GM12878 (cell line): ENCODE results near the gene STK32B. TPM values are rescaled to one million over a fixed set of nuclear protein-coding genes. Genes with fewer than 3 reads are reported as not detected.

Experiments
- ATAC-seq: fragments of 200-7000 bp; cut with Tn5 transposase; 3 replicates; pipeline ENCODE4 v1.9.1; 2020; ENCODE audit warnings: mild to moderate bottlenecking, moderate library complexity
- BruUV-seq: library from RNA; stranded (reverse); fragments of 400-500 nt; replicated peaks from 2 replicates; lab custom pipeline; 2021; lab: Mats Ljungman, UMichigan
- CTCF ChIA-PET: fragments of 300-600 bp; sonication (Branson Sonifier 250); formaldehyde crosslinking; extraction: SDS; loops from one replicate; lab custom pipeline; 2021; ENCODE audit warnings: inconsistent platforms; lab: Yijun Ruan, JAX
- POLR2A ChIA-PET: fragments of 350-600 bp; formaldehyde crosslinking; extraction: SDS; loops from one replicate; lab custom pipeline; 2021; ENCODE audit warnings: inconsistent platforms; lab: Charles Lee
- RAD21 ChIA-PET: fragments of 300-600 bp; sonication (Branson Sonifier 250); formaldehyde crosslinking; loops from one replicate; lab custom pipeline; 2023; ENCODE audit warnings: antibody characterized with exemption; ENCODE audit not compliant: unreplicated experiment; lab: Charles Lee
- SMC1A ChIA-PET: fragments of 300-600 bp; sonication (Branson Sonifier 250); formaldehyde crosslinking; loops from one replicate; lab custom pipeline; 2023; ENCODE audit not compliant: unreplicated experiment, uncharacterized antibody; lab: Charles Lee
- DNase-seq: peaks from one replicate; pipeline ENCODE4 v3.0.0-alpha.2; 2011; ENCODE audit warnings: low read depth, low spot score
- FAIRE-seq: peaks from 3 replicates; lab custom pipeline; 2011; peaks lifted over from hg19 to GRCh38; lab: Jason Lieb, UNC
- H2AFZ ChIP-seq: 2 replicates; pipeline ENCODE4 v1.6.0; 2011; ENCODE audit warnings: low read depth, low read length, control low read depth; ENCODE audit not compliant: control insufficient read depth
- H3K27ac ChIP-seq: 2 replicates; pipeline ENCODE4 v1.5.1; 2011; ENCODE audit warnings: control low read depth; ENCODE audit not compliant: control insufficient read depth, insufficient read depth
- H3K27me3 ChIP-seq, 2 experiments: replicated peaks in 1 of 2; 2 replicates each; pipeline versions ENCODE4 v1.6.0 to v1.6.1; 2011; ENCODE audit warnings: low read length in 1 of 2; ENCODE audit not compliant: control insufficient read depth in 2 of 2, insufficient read depth in 2 of 2
- H3K36me3 ChIP-seq, 2 experiments: 2 replicates each; pipeline ENCODE4 v1.5.1; 2011; ENCODE audit warnings: low read length in 1 of 2; ENCODE audit not compliant: control insufficient read depth in 2 of 2, insufficient read depth in 2 of 2
- H3K4me1 ChIP-seq: 2 replicates; pipeline ENCODE4 v1.6.1; 2011; ENCODE audit warnings: mild to moderate bottlenecking, low read length, moderate library complexity, mixed read lengths; ENCODE audit not compliant: control insufficient read depth, insufficient read depth
- H3K4me2 ChIP-seq: 2 replicates; pipeline ENCODE4 v1.6.0; 2011; ENCODE audit warnings: control low read depth; ENCODE audit not compliant: control insufficient read depth, insufficient read depth
- H3K4me3 ChIP-seq: fragments of 200-600 bp; sonication (generic); 2 replicates; pipeline ENCODE4 v1.5.1; 2016
- H3K79me2 ChIP-seq: 2 replicates; pipeline ENCODE4 v1.6.0; 2011; ENCODE audit warnings: low read length; ENCODE audit not compliant: control insufficient read depth, insufficient read depth
- H3K9ac ChIP-seq: 2 replicates; pipeline ENCODE4 v1.8.0; 2011; ENCODE audit warnings: low read length, control low read depth, mixed read lengths; ENCODE audit not compliant: control insufficient read depth, insufficient read depth
- H3K9me3 ChIP-seq: replicated peaks from 3 replicates; pipeline ENCODE4 v1.5.1; 2011; ENCODE audit warnings: mild to moderate bottlenecking, low read length; ENCODE audit not compliant: control insufficient read depth, insufficient read depth
- H4K20me1 ChIP-seq: 2 replicates; pipeline ENCODE4 v1.6.0; 2011; ENCODE audit not compliant: control insufficient read depth, insufficient read depth
- BHLHE40 ChIP-seq, 2 experiments: fragments of 450-650 bp in 1 of 2; IDR thresholded peaks; 2 replicates each; pipeline ENCODE4 v1.6.1; 2011 to 2017; ENCODE audit warnings: low read depth in 2 of 2, borderline replicate concordance in 1 of 2, improper control_type of control experiment in 1 of 2, low read length in 1 of 2, mild to moderate bottlenecking in 1 of 2
- BMI1 ChIP-seq: fragments of 450-650 bp; IDR thresholded peaks from 2 replicates; pipeline ENCODE4 v1.6.1; 2016; ENCODE audit warnings: mild to moderate bottlenecking, moderate library complexity, borderline replicate concordance
- CEBPB ChIP-seq, 2 experiments: fragments of 150-350 bp in 1 of 2; IDR thresholded peaks; 2 replicates each; pipeline ENCODE4 v1.6.1; 2012 to 2014; ENCODE audit warnings: low read depth in 2 of 2, low read length in 2 of 2, borderline replicate concordance in 1 of 2, inconsistent platforms in 1 of 2
- CHD2 ChIP-seq: IDR thresholded peaks from 2 replicates; pipeline ENCODE4 v1.6.1; 2011; ENCODE audit warnings: low read depth, low read length, improper control_type of control experiment, borderline replicate concordance
- ESRRA ChIP-seq: IDR thresholded peaks from 2 replicates; pipeline ENCODE4 v1.6.1; 2012; ENCODE audit warnings: mild to moderate bottlenecking, low read length, improper control_type of control experiment
- EZH2 ChIP-seq: IDR thresholded peaks from 2 replicates; pipeline ENCODE4 v1.6.1; 2012; ENCODE audit warnings: low read depth, mild to moderate bottlenecking, control low read depth, inconsistent platforms, low read length, borderline replicate concordance; ENCODE audit not compliant: control insufficient read depth
- HDGF ChIP-seq: fragments of 450-650 bp; IDR thresholded peaks from 2 replicates; pipeline ENCODE4 v1.6.1; 2016; ENCODE audit warnings: antibody characterized with exemption
- JUNB ChIP-seq: IDR thresholded peaks from 2 replicates; pipeline ENCODE4 v1.6.1; 2016; ENCODE audit warnings: antibody characterized with exemption, mild to moderate bottlenecking
- NFXL1 ChIP-seq: fragments of 450-650 bp; IDR thresholded peaks from 2 replicates; pipeline ENCODE4 v1.6.1; 2017; ENCODE audit warnings: antibody characterized with exemption, mild to moderate bottlenecking, borderline replicate concordance
- POLR2AphosphoS2 ChIP-seq: IDR thresholded peaks from 2 replicates; pipeline ENCODE4 v1.6.1; 2011; ENCODE audit warnings: low read depth, mild to moderate bottlenecking, low read length, improper control_type of control experiment, moderate library complexity
- SIX5 ChIP-seq: IDR thresholded peaks from 2 replicates; pipeline ENCODE4 v1.6.1; 2011; ENCODE audit warnings: mild to moderate bottlenecking, low read depth, low read length, moderate library complexity; ENCODE audit not compliant: severe bottlenecking
- SREBF2 ChIP-seq: IDR thresholded peaks from 2 replicates; pipeline ENCODE4 v1.6.1; 2012; ENCODE audit warnings: mild to moderate bottlenecking, low read length
- STAT3 ChIP-seq: IDR thresholded peaks from 2 replicates; pipeline ENCODE4 v1.6.1; 2011; ENCODE audit warnings: low read depth, low read length, improper control_type of control experiment
- ZSCAN29 ChIP-seq: fragments of 450-650 bp; IDR thresholded peaks from 2 replicates; pipeline ENCODE4 v1.6.1; 2017; ENCODE audit warnings: mild to moderate bottlenecking, moderate library complexity
- WGBS: methylation state at CpG from one replicate; pipeline ENCODE4 v1.1.6; 2016; ENCODE audit warnings: low lambda C conversion rate; ENCODE audit not compliant: insufficient replicate concordance, insufficient coverage; ENCODE audit errors: missing lambda C conversion rate; 5-methylcytosine and 5-hydroxymethylcytosine counted together
- in situ Hi-C: fragments of 300-500 bp; cut with MboI; formaldehyde crosslinking; loops from 9 replicates; pipeline ENCODE4 v1.14.3; 2018; ENCODE audit warnings: mixed read lengths
- intact Hi-C: fragments of 100-400 bp; cut with micrococcal nuclease; formaldehyde crosslinking; loops from one replicate; pipeline ENCODE4 v1.14.2; 2022; ENCODE audit not compliant: unreplicated experiment
- polyA plus RNA-seq, 11 experiments: library from polyadenylated mRNA; depleted of rRNA in 4 of 11; unstranded in 6 of 11; stranded (reverse) in 5 of 11; fragments of >200 nt; fragmentation: Nextera tagmentation in 4 of 11; fragmentation: Illumina TruSeq in 1 of 11; extraction: Ambion mirVana in 4 of 11; extraction: Trizol in 1 of 11; gene quantifications; 1 replicate in 1 of 11; 2 replicates in 10 of 11; pipeline versions ENCODE4 v1.2.1 to v1.2.3, GENCODE V29; 2011 to 2016; ENCODE audit warnings: inconsistent platforms in 2 of 11, missing spikeins in 2 of 11, low read depth in 1 of 11
- total RNA-seq, 4 experiments: library from RNA; depleted of rRNA in 3 of 4; stranded (reverse); fragments of >200 nt in 3 of 4; fragmentation: Illumina TruSeq in 1 of 4; extraction: Trizol in 1 of 4; gene quantifications; 2 replicates each; pipeline versions ENCODE4 v1.2.1 to v1.2.3, GENCODE V29; 2013 to 2021
- TF ChIP-seq, protein P1 (sequence below): fragments of 450-650 bp; formaldehyde crosslinking; IDR thresholded peaks from 2 replicates; pipeline ENCODE4 v1.4.0; 2022; ENCODE audit warnings: mild to moderate bottlenecking, moderate library complexity
- TF ChIP-seq, protein P2 (sequence below): fragments of 450-650 bp; IDR thresholded peaks from 2 replicates; pipeline ENCODE4 v1.6.1; 2018; ENCODE audit warnings: borderline replicate concordance, mild to moderate bottlenecking; ENCODE audit not compliant: partially characterized antibody
- TF ChIP-seq, protein P3 (sequence below): fragments of 450-650 bp; IDR thresholded peaks from 2 replicates; pipeline ENCODE4 v1.6.1; 2017; ENCODE audit warnings: borderline replicate concordance

The STK32B gene
- total and polyA plus RNA-seq, 10 of the 15 experiments (the other 5 are each of a cell fraction or from before 2014, with no cell fraction given) = 0.04 to 0.12 (median 0.08) TPM; not detected in 7

DNA sequence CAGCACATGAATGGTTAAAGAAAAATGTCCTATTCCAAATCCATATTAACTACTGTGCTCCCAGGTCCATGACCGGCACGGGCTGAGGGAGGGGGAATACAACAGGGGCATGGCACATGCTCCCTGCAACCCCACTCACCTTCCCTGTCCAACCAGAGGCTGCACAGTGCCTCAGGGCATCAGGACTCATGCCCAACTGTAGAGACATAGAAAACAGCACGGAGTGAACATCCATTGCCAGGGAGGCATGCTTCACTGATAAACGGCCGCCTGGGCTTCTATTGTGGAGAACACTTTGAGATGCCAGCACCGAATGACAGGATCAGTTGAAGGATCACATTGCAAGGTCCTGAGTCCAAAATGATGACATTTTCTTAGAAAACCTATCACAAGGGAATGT, 140.6 kb downstream of the STK32B start (continued):
- TF ChIP-seq, protein P1, sequence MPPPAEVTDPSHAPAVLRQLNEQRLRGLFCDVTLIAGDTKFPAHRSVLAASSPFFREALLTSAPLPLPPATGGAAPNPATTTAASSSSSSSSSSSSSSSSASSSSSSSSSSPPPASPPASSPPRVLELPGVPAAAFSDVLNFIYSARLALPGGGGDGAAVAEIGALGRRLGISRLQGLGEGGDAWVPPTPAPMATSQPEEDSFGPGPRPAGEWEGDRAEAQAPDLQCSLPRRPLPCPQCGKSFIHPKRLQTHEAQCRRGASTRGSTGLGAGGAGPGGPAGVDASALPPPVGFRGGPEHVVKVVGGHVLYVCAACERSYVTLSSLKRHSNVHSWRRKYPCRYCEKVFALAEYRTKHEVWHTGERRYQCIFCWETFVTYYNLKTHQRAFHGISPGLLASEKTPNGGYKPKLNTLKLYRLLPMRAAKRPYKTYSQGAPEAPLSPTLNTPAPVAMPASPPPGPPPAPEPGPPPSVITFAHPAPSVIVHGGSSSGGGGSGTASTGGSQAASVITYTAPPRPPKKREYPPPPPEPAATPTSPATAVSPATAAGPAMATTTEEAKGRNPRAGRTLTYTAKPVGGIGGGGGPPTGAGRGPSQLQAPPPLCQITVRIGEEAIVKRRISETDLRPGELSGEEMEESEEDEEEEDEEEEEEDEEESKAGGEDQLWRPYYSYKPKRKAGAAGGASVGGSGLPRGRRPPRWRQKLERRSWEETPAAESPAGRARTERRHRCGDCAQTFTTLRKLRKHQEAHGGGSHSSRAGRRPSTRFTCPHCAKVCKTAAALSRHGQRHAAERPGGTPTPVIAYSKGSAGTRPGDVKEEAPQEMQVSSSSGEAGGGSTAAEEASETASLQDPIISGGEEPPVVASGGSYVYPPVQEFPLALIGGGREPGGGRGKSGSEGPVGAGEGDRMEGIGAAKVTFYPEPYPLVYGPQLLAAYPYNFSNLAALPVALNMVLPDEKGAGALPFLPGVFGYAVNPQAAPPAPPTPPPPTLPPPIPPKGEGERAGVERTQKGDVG (CRISPR knock-in tag) = no peak
- no peak for TF ChIP-seq EZH2

DNA sequence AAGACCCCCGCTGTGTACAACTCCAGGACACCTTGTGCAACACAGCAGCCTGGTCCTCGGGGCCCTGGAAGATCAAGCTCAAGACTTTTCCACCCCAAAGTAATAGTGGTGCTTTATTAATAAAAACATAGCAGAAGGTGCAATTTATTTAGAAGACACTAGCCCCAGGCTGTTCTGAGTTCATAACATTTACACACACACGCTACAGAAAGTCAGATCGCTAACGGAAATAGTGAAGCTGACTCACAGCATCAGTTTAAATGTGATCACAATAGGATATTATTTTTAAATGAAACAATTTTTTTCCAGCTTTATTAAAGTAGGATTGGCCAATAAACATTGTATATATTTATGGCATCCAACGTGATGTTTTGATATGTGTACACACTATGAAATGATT, 141.0 kb downstream of the STK32B start:
- Histone ChIP-seq H3K4me2 (no peak overlapping the region), H3K36me3 (no peaks in the 10 kb centered on the region), H3K9me3 (no peaks in the 10 kb centered on the region), H2AFZ (no peak overlapping the region), H3K4me1 (no peaks in the 10 kb centered on the region), H3K27ac (no peak overlapping the region), H3K4me3 (no peak overlapping the region), H3K9ac (no peak overlapping the region), H3K79me2 (no peaks in the 10 kb centered on the region), H4K20me1 (no peaks in the 10 kb centered on the region), H3K27me3 (no peaks in the 10 kb centered on the region)
- in situ Hi-C loops = no loop called here
- WGBS = 33% methylated on average over 6 of the region's 6 CpGs
- BruUV-seq = no TSS peak
- ATAC-seq (no peak), DNase-seq (no peak), FAIRE-seq (no peak)
- POLR2A ChIA-PET = no interaction called here
- CTCF ChIA-PET = no interaction called here
- RAD21 ChIA-PET = no interaction called here
- intact Hi-C loops = no loop called here
- SMC1A ChIA-PET = interaction anchor here (0.6 kb wide), 1 partner anchor 57 kb away, joined by 3 read pairs; no protein-coding TSS in a partner anchor
- no peak for TF ChIP-seq CHD2
- TF ChIP-seq NFXL1 = no peak
- TF ChIP-seq BMI1 = no peak
- TF ChIP-seq HDGF = no peak
- TF ChIP-seq SIX5 = no peak
- TF ChIP-seq SREBF2 = no peak
- TF ChIP-seq CEBPB (IDR thresholded peaks at IDR 0.05; ENCODE audit: borderline replicate concordance in 1 of 2, low read depth in 2 of 2, low read length in 2 of 2) = no peak
- no peak for TF ChIP-seq STAT3
- TF ChIP-seq, protein P2, sequence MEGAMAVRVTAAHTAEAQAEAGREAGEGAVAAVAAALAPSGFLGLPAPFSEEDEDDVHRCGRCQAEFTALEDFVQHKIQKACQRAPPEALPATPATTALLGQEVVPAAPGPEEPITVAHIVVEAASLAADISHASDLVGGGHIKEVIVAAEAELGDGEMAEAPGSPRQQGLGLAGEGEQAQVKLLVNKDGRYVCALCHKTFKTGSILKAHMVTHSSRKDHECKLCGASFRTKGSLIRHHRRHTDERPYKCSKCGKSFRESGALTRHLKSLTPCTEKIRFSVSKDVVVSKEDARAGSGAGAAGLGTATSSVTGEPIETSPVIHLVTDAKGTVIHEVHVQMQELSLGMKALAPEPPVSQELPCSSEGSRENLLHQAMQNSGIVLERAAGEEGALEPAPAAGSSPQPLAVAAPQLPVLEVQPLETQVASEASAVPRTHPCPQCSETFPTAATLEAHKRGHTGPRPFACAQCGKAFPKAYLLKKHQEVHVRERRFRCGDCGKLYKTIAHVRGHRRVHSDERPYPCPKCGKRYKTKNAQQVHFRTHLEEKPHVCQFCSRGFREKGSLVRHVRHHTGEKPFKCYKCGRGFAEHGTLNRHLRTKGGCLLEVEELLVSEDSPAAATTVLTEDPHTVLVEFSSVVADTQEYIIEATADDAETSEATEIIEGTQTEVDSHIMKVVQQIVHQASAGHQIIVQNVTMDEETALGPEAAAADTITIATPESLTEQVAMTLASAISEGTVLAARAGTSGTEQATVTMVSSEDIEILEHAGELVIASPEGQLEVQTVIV = no peak
- TF ChIP-seq, protein P3, sequence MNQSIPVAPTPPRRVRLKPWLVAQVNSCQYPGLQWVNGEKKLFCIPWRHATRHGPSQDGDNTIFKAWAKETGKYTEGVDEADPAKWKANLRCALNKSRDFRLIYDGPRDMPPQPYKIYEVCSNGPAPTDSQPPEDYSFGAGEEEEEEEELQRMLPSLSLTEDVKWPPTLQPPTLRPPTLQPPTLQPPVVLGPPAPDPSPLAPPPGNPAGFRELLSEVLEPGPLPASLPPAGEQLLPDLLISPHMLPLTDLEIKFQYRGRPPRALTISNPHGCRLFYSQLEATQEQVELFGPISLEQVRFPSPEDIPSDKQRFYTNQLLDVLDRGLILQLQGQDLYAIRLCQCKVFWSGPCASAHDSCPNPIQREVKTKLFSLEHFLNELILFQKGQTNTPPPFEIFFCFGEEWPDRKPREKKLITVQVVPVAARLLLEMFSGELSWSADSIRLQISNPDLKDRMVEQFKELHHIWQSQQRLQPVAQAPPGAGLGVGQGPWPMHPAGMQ = no peak
- TF ChIP-seq ZSCAN29 = no peak
- TF ChIP-seq BHLHE40 (IDR thresholded peaks at IDR 0.05; ENCODE audit: borderline replicate concordance in 1 of 2, low read depth in 2 of 2, low read length in 1 of 2) = no peak
- no peak for TF ChIP-seq JUNB
- TF ChIP-seq POLR2AphosphoS2 = no peak
- no peak for TF ChIP-seq ESRRA
